ENCODE results near the gene MAML3. TPM values are rescaled to one million over a fixed set of nuclear protein-coding genes. Genes with fewer than 3 reads are reported as not detected.
A peak's percentile ranks its signal among the peaks of the same experiment; 100 is the strongest.

Gene MAML3
- total RNA-seq, 4 donors from 2014 or later = 16.1 to 40.0 (median 18.1) TPM

DNA sequence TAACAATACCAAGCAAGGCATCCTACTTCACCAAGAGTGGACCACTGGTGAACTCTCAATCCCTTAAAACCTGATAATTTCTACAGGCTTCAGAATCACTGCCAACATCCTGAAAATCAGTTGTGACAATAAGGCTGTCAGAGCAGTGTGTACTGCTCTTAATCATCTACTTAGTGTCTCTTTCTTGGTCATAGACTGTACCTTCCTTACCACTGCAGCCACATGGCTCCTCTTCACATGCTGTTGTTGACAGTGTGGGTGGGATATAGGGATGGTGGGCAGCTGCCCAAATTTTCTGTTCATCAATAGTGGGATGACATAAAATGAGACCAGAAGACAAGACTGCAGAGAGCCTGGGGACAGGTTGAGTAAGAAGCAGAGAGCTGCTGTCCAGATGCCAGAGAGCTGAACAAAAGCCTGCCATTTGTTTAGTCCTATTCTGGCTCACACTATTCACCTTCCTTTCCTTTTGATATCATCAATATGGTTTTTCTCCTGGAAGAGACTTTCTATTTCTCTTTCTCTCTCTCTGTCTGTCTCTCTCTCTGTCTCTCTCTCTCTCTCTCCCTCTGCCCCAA lies 309.4 kb downstream of the MAML3 start:
- H3K9me3 ChIP-seq = no peaks in the 10 kb centered on the region
- no peak overlapping the region for H3K27ac ChIP-seq
- intact Hi-C loops (cut with DNase I; ENCODE audit: low total_unique reads) (no loop called here), in situ Hi-C loops (cut with MboI; ENCODE audit: low pct_ligation_motif_present in 1 of 4, low pct_unique_long_range_greater_than_20kb in 1 of 4, low sequenced_read_pairs in 3 of 4) (no loop called here)
- H3K4me1 ChIP-seq = peaks cover 0 to 23% (median 13%) of the 10 kb centered on the region in 4 donors
- DNase-seq = no peak
- TF ChIP-seq, protein P1, sequence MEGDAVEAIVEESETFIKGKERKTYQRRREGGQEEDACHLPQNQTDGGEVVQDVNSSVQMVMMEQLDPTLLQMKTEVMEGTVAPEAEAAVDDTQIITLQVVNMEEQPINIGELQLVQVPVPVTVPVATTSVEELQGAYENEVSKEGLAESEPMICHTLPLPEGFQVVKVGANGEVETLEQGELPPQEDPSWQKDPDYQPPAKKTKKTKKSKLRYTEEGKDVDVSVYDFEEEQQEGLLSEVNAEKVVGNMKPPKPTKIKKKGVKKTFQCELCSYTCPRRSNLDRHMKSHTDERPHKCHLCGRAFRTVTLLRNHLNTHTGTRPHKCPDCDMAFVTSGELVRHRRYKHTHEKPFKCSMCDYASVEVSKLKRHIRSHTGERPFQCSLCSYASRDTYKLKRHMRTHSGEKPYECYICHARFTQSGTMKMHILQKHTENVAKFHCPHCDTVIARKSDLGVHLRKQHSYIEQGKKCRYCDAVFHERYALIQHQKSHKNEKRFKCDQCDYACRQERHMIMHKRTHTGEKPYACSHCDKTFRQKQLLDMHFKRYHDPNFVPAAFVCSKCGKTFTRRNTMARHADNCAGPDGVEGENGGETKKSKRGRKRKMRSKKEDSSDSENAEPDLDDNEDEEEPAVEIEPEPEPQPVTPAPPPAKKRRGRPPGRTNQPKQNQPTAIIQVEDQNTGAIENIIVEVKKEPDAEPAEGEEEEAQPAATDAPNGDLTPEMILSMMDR (IDR thresholded peaks at IDR 0.05) = no peak
- TF ChIP-seq POLR2AphosphoS5 (IDR thresholded peaks at IDR 0.05) (no peak), EP300 (IDR thresholded peaks at IDR 0.05; ENCODE audit: low read depth) (no peak)
- no peaks in the 10 kb centered on the region for H3K27me3 ChIP-seq
- no peaks in the 10 kb centered on the region for H3K36me3 ChIP-seq
- H3K4me3 ChIP-seq = no peak overlapping the region

DNA sequence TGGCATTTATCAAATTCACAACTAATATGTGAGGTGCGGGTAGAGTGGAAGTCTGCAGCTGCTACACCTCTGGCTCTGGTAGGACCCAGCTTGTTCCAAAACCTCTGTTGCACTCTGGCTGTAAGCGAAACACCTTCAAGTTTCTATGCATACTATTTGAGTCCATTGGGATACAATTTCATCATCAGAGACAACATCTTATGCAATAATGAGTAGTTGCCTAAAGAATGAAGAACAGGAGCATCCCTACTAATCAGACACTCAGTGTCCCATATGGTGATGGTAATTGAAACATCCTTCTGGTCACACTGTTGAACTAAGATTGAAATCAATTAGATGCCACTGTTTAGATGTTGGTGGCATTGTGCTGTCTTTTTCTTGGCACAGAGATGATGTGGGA lies 309.9 kb downstream of the MAML3 start:
- in situ Hi-C loops (cut with MboI; ENCODE audit: low pct_ligation_motif_present in 1 of 4, low pct_unique_long_range_greater_than_20kb in 1 of 4, low sequenced_read_pairs in 3 of 4) (no loop called here), intact Hi-C loops (cut with DNase I; ENCODE audit: low total_unique reads) (no loop called here)
- WGBS, 2 donors (ENCODE audit: low coverage in 1 of 2) = 98% methylated on average over 2 of the region's 2 CpGs; no CpG with 5 or more reads in 1 of the 2 donors
- DNase-seq = no peak
- no peak overlapping the region for H3K4me3 ChIP-seq
- H3K27me3 ChIP-seq = no peaks in the 10 kb centered on the region
- H3K9me3 ChIP-seq = no peaks in the 10 kb centered on the region
- TF ChIP-seq POLR2AphosphoS5 (IDR thresholded peaks at IDR 0.05) (no peak), EP300 (IDR thresholded peaks at IDR 0.05; ENCODE audit: low read depth) (no peak), POLR2A (IDR thresholded peaks at IDR 0.05) (no peak)
- TF ChIP-seq, protein P1 (IDR thresholded peaks at IDR 0.05) = no peak
- peaks cover 0 to 19% (median 13%) of the 10 kb centered on the region in 4 donors for H3K4me1 ChIP-seq
- H3K27ac ChIP-seq = no peak overlapping the region
- H3K36me3 ChIP-seq = no peaks in the 10 kb centered on the region

DNA sequence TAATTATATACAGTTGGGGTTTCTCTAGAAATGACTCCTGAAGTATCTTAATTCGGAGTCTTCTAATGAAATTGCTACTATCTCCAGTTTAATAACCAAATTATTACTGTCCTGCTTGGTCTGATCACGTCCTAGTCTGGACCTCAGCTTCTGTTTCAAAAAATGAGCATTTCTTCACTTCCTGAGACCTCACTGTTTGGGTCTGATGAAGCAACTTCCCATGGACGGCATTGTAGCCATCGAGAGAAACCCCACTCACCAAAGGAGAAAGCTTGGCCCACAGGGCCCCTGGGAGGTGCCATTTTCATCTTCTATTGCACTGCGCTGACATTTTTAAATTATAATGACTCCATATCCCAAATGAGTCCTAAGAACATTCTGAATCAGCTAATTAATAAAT lies 310.3 kb downstream of the MAML3 start:
- DNase-seq = no peak
- H3K27ac ChIP-seq = no peak overlapping the region
- H3K4me3 ChIP-seq = no peak overlapping the region
- H3K4me1 ChIP-seq = peaks cover 0 to 19% (median 13%) of the 10 kb centered on the region in 4 donors
- in situ Hi-C loops (cut with MboI; ENCODE audit: low pct_ligation_motif_present in 1 of 4, low pct_unique_long_range_greater_than_20kb in 1 of 4, low sequenced_read_pairs in 3 of 4) (no loop called here), intact Hi-C loops (cut with DNase I; ENCODE audit: low total_unique reads) (no loop called here)
- 85 to 100% methylated on average over 1 to 5 of the region's 5 CpGs for WGBS, 2 donors (ENCODE audit: low coverage in 1 of 2)
- no peaks in the 10 kb centered on the region for H3K9me3 ChIP-seq
- no peaks in the 10 kb centered on the region for H3K36me3 ChIP-seq
- no peaks in the 10 kb centered on the region for H3K27me3 ChIP-seq
- TF ChIP-seq POLR2AphosphoS5 (IDR thresholded peaks at IDR 0.05) (no peak), POLR2A (IDR thresholded peaks at IDR 0.05) (no peak), EP300 (IDR thresholded peaks at IDR 0.05; ENCODE audit: low read depth) (no peak)
- TF ChIP-seq, protein P1 (IDR thresholded peaks at IDR 0.05) = no peak

DNA sequence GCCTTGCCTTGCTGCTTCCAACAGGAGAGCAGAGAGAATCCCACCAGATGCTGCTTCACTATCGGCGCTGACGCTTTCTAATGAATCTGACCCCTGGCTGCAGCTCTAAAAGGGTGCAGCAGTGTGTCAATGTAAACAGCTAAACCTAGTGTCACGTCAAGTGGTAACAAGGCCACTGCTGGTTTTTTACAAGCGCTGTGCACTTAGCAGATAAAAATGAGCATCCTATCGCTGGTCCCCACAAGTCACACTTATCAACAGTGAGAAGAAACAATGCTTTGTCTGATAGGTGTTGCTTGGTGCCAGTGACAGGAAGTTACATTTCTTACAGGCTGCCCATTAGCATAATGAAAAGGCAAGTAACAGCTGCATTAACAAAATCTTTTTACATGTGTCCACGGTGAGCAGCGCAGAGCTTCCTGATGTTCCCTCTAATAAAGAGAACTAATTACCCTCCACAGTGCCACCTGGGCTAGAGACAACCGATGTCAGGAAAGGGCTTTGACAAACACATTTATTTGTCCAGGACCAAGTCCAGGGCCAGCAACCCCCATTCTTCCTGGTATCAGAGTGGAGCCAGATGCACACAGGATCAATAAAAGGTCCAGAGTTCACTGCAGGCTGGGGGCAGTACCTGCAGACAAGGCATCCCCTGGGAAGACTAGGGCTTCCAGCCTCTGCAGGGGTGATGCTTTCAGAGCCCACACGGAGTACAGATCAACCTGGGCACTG lies 312.4 kb downstream of the MAML3 start:
- no peaks in the 10 kb centered on the region for H3K9me3 ChIP-seq
- in situ Hi-C loops (cut with MboI; ENCODE audit: low pct_ligation_motif_present in 1 of 4, low pct_unique_long_range_greater_than_20kb in 1 of 4, low sequenced_read_pairs in 3 of 4) = no loop called here
- intact Hi-C loops (cut with DNase I; ENCODE audit: low total_unique reads) = no loop called here
- peak overlapping the region in 1 of 4 donors; percentile 54 for H3K27ac ChIP-seq
- no peak overlapping the region for H3K4me3 ChIP-seq
- DNase-seq = peak; percentile 52
- WGBS, 2 donors (ENCODE audit: low coverage in 1 of 2) = 47% methylated on average over 7 to 10 of the region's 10 CpGs
- peaks cover 0 to 19% (median 13%) of the 10 kb centered on the region in 4 donors for H3K4me1 ChIP-seq
- TF ChIP-seq, protein P1 (IDR thresholded peaks at IDR 0.05) = no peak
- no peak for TF ChIP-seq EP300 (IDR thresholded peaks at IDR 0.05; ENCODE audit: low read depth)
- TF ChIP-seq POLR2A (IDR thresholded peaks at IDR 0.05) = no peak
- TF ChIP-seq POLR2AphosphoS5 (IDR thresholded peaks at IDR 0.05) = no peak
- no peaks in the 10 kb centered on the region for H3K27me3 ChIP-seq
- H3K36me3 ChIP-seq = no peaks in the 10 kb centered on the region

Data from transverse colon (tissue), 4 donors.